Breast epithelium (tissue), 4 donors: ENCODE measurements around the gene HSD17B3. TPM values are rescaled to one million over a fixed set of nuclear protein-coding genes. Genes with fewer than 3 reads are reported as not detected.
"Not testable (repeated sequence)": the region's sequence is repeated elsewhere in the genome, so short reads cannot be mapped to it uniquely, and the experiment has no call there.

Experiments used
- DNase-seq, 2 donors: peaks; one replicate each; pipeline ENCODE4 v3.0.0-alpha.2; 2019; ENCODE audit warnings: low spot score in 2 of 2
- H3K27ac ChIP-seq, 2 donors: fragments of 200-600 bp; sonication (generic) in 1 of 2; one replicate each; pipeline ENCODE4 v1.5.1; 2016 to 2019; ENCODE audit warnings: mild to moderate bottlenecking in 1 of 2
- H3K27me3 ChIP-seq, 2 donors: fragments of 200-600 bp; sonication (generic) in 1 of 2; one replicate each; pipeline versions ENCODE4 v1.5.1 to v1.6.0; 2017 to 2019; ENCODE audit warnings: control low read depth in 1 of 2, mild to moderate bottlenecking in 1 of 2
- H3K36me3 ChIP-seq: fragments of 200-600 bp; one replicate; pipeline ENCODE4 v1.5.1; 2019
- H3K4me1 ChIP-seq, 2 donors: fragments of 200-600 bp; sonication (generic); one replicate each; pipeline ENCODE4 v1.5.1; 2016 to 2019; ENCODE audit warnings: control low read depth in 1 of 2
- H3K4me3 ChIP-seq, 3 donors: fragments of 200-600 bp; sonication (generic); 1 replicate in 2 of 3; 2 replicates in 1 of 3; pipeline ENCODE4 v1.5.1; 2016 to 2019; ENCODE audit warnings: mild to moderate bottlenecking in 3 of 3, moderate library complexity in 2 of 3
- H3K9me3 ChIP-seq, 2 donors: fragments of 200-600 bp; sonication (generic) in 1 of 2; one replicate each; pipeline ENCODE4 v1.5.1; 2016 to 2019; ENCODE audit warnings: control low read depth in 1 of 2
- CTCF ChIP-seq, 3 donors: fragments of 450-650 bp; IDR thresholded peaks; one replicate each; pipeline ENCODE4 v1.5.1; 2016 to 2017; ENCODE audit warnings: antibody characterized with exemption in 3 of 3, mild to moderate bottlenecking in 3 of 3, moderate library complexity in 3 of 3
- POLR2A ChIP-seq: fragments of 450-650 bp; IDR thresholded peaks from one replicate; pipeline ENCODE4 v1.6.1; 2016; ENCODE audit warnings: antibody characterized with exemption, mild to moderate bottlenecking, moderate library complexity
- POLR2AphosphoS5 ChIP-seq, 3 donors: sonication (generic); formaldehyde crosslinking; IDR thresholded peaks; one replicate each; pipeline ENCODE4 v1.6.1; 2017; ENCODE audit warnings: antibody characterized with exemption in 3 of 3
- intact Hi-C: fragments of 100-400 bp; cut with DNase I; formaldehyde crosslinking; loops from one replicate; pipeline ENCODE4 v1.15.1; 2023; ENCODE audit warnings: low total_unique reads
- total RNA-seq, 3 donors: library from RNA; depleted of rRNA; stranded (reverse); fragments of >200 nt; gene quantifications; one replicate each; pipeline ENCODE4 v1.1.0, GENCODE V29; 2016

HSD17B3 gene
- total RNA-seq, 3 donors from 2014 or later: 0.98 to 1.1 TPM; not detected in 1

GRCh38 chr9:96236854-96237550 is 65.0 kb downstream of the HSD17B3 start:
- Histone ChIP-seq H3K4me3 (no peak overlapping the region), H3K4me1 (no peaks in the 10 kb centered on the region), H3K9me3 (no peaks in the 10 kb centered on the region), H3K27ac (peak overlapping the region in 1 of 2 donors; percentile 8), H3K36me3 (no peaks in the 10 kb centered on the region), H3K27me3 (peaks cover 0 to 46% of the 10 kb centered on the region in 2 donors)
- TF ChIP-seq POLR2AphosphoS5 (IDR thresholded peaks at IDR 0.05) (no peak), POLR2A (no peak), CTCF (IDR thresholded peaks at IDR 0.05) (no peak)
- intact Hi-C loops: no loop called here
- DNase-seq: no peak

GRCh38 chr9:96236337-96236736 is 65.6 kb downstream of the HSD17B3 start:
- H3K9me3 ChIP-seq, H3K4me1 ChIP-seq, DNase-seq, H3K4me3 ChIP-seq, intact Hi-C loops, H3K36me3 ChIP-seq: not testable (repeated sequence)
- Histone ChIP-seq H3K27ac (peak overlapping the region in 1 of 2 donors; percentile 8), H3K27me3 (peaks cover 0 to 46% of the 10 kb centered on the region in 2 donors)

- H3K4me3 ChIP-seq: peak overlapping the region in 2 of 3 donors; percentile 7 to 32
- H3K27ac ChIP-seq: peak overlapping the region; percentile 0 to 57
- H3K27me3 ChIP-seq: peaks cover 0 to 35% of the 10 kb centered on the region in 2 donors
- H3K9me3 ChIP-seq: no peaks in the 10 kb centered on the region
- TF ChIP-seq POLR2AphosphoS5 (IDR thresholded peaks at IDR 0.05): peak in 1 of 3 donors; percentile 57
- peak; percentile 7 to 56 (median 44) for TF ChIP-seq CTCF (IDR thresholded peaks at IDR 0.05)
- no peak for TF ChIP-seq POLR2A
- H3K36me3 ChIP-seq: no peaks in the 10 kb centered on the region
- intact Hi-C loops: no loop called here
- no peaks in the 10 kb centered on the region for H3K4me1 ChIP-seq
- DNase-seq: no peak
These were observed 69.3 kb downstream of the HSD17B3 start for GRCh38 chr9:96232539-96233241.

DNA sequence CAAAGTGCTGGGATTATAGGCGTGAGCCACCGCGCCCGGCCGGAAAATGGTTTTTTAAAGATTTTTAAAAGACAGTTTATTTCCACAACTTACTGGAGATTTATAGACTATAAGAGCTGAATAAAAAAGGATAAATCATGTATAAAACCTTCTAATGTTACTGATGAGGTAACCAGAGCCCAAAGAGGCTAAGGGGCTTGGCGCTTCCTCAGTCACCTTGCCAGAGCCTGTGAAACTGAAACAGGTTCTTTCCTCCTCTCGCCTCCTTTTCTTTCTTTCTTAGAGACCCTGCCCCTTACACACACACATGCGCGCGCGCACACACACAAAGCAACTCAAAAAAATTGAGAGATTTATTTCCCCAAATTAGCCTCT is 69.8 kb downstream of the HSD17B3 start:
- no peak for DNase-seq
- TF ChIP-seq POLR2A (no peak), POLR2AphosphoS5 (IDR thresholded peaks at IDR 0.05) (no peak), CTCF (IDR thresholded peaks at IDR 0.05) (no peak)
- no peaks in the 10 kb centered on the region for H3K4me1 ChIP-seq
- H3K9me3 ChIP-seq: no peaks in the 10 kb centered on the region
- H3K4me3 ChIP-seq: no peak overlapping the region
- peaks cover 0 to 32% of the 10 kb centered on the region in 2 donors for H3K27me3 ChIP-seq
- H3K36me3 ChIP-seq: no peaks in the 10 kb centered on the region
- H3K27ac ChIP-seq: peak overlapping the region in 1 of 2 donors; percentile 48
- intact Hi-C loops: no loop called here

DNA sequence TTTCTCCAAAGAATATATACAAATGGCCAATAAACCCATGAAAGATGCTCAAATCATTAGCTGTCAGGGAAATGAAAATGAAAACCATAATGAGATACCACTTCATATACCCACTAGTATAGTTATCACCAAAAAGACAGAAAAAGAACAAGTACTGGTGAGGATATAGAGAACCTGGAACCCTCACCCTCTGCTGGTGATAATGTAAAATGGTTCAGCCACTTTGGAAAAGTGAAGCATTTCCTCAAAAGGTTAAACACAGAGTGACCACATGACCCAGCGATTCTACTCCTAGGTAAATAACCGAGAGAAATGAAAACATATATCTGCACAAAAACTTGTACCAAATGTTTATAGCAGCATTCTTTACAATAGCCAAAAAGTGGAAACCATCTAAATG is 72.0 kb downstream of the HSD17B3 start:
- peaks cover 0 to under 1% of the 10 kb centered on the region in 2 donors for H3K9me3 ChIP-seq
- intact Hi-C loops: no loop called here

More for the DNA sequence above, 72.0 kb downstream of the HSD17B3 start:
- no peak for DNase-seq
- no peak for TF ChIP-seq POLR2A
- TF ChIP-seq POLR2AphosphoS5 (IDR thresholded peaks at IDR 0.05): no peak
- no peak for TF ChIP-seq CTCF (IDR thresholded peaks at IDR 0.05)
- H3K27ac ChIP-seq: no peak overlapping the region
- peaks cover 0 to 21% of the 10 kb centered on the region in 2 donors for H3K27me3 ChIP-seq
- H3K36me3 ChIP-seq: no peaks in the 10 kb centered on the region
- no peak overlapping the region for H3K4me3 ChIP-seq
- no peaks in the 10 kb centered on the region for H3K4me1 ChIP-seq
